Measurements from ENCODE around the gene YES1.

- TF ChIP-seq, protein P1, sequence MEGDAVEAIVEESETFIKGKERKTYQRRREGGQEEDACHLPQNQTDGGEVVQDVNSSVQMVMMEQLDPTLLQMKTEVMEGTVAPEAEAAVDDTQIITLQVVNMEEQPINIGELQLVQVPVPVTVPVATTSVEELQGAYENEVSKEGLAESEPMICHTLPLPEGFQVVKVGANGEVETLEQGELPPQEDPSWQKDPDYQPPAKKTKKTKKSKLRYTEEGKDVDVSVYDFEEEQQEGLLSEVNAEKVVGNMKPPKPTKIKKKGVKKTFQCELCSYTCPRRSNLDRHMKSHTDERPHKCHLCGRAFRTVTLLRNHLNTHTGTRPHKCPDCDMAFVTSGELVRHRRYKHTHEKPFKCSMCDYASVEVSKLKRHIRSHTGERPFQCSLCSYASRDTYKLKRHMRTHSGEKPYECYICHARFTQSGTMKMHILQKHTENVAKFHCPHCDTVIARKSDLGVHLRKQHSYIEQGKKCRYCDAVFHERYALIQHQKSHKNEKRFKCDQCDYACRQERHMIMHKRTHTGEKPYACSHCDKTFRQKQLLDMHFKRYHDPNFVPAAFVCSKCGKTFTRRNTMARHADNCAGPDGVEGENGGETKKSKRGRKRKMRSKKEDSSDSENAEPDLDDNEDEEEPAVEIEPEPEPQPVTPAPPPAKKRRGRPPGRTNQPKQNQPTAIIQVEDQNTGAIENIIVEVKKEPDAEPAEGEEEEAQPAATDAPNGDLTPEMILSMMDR (optimal IDR thresholded peaks at IDR 0.05 in 1 of 3, IDR thresholded peaks at IDR 0.05 in 1 of 3, conservative IDR thresholded peaks at IDR 0.05 in 1 of 3; ENCODE audit: extremely low read depth in 1 of 3, insufficient read depth in 2 of 3, low read length in 3 of 3): no peak
- TF ChIP-seq EZH2 (IDR thresholded peaks at IDR 0.05; ENCODE audit: low read length): no peak
Observed at GRCh38 chr18:834082-834720, 22.2 kb upstream of the YES1 start.

Data from keratinocyte (primary cell).